SH-SY5Y (cell line): ENCODE measurements around the gene GIT1.

ENCODE experiments used
- GATA2 ChIP-seq: IDR thresholded peaks from 2 replicates; pipeline ENCODE4 v1.6.1; 2011; ENCODE audit warnings: mild to moderate bottlenecking, low read depth, low read length
- GATA3 ChIP-seq: IDR thresholded peaks from 2 replicates; pipeline ENCODE4 v1.6.1; 2011; ENCODE audit warnings: low read depth, mild to moderate bottlenecking, low read length, moderate library complexity

- no peak for TF ChIP-seq GATA2
- no peak for TF ChIP-seq GATA3
Measured at GRCh38 chr17:29565643-29566472, 23.6 kb downstream of the GIT1 start.
